ENCODE measurements around the gene AFG1L. TPM values are rescaled to one million over a fixed set of nuclear protein-coding genes. Genes with fewer than 3 reads are reported as not detected.

Gene AFG1L
- total RNA-seq, 1 experiment from 2014 or later: 7.9 TPM

DNA sequence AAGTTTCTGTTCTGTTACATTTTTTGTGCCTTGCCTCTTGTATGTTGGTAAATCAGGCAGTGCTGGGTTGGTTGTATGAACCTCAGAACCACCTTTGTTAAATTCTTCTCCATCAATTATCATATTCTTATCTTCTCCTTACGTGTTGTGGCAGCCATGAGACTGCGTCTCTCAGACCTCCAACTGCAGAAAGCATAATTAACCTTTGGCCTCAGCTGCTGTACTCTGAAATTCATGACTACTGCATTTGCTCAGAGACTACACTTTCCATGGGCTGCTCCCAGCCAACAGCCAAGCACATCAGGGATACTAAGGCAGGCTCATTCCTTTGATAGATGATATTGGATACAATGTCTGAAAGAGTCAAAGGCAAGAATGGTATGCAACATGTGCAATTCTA, 18.9 kb upstream of the AFG1L start (continued):
- TF ChIP-seq, protein P1, sequence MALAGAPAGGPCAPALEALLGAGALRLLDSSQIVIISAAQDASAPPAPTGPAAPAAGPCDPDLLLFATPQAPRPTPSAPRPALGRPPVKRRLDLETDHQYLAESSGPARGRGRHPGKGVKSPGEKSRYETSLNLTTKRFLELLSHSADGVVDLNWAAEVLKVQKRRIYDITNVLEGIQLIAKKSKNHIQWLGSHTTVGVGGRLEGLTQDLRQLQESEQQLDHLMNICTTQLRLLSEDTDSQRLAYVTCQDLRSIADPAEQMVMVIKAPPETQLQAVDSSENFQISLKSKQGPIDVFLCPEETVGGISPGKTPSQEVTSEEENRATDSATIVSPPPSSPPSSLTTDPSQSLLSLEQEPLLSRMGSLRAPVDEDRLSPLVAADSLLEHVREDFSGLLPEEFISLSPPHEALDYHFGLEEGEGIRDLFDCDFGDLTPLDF (CRISPR knock-in tag; IDR thresholded peaks at IDR 0.05): no peak
- TF ChIP-seq TP53 (CRISPR knock-in tag; IDR thresholded peaks at IDR 0.05): no peak

DNA sequence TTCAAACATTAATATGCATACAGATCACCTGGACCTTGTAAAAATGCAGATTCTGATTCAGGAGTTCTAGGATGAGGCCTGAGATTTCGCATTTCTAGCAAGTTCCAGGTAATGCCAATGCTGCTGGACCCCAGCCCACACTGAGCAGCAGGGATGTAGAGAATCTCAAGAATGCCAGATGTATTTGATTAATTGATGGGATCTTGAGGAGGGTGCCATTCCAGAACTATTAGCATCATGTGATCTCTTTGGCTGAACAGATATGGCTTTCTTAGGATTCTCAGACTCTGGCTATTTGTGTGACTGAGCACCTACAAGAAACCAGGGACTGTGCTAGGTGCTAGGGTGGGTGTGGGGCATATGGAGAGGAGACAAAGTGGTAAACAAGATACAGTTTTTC, 17.6 kb upstream of the AFG1L start:
- ChIA-PET POLR2A (no interaction called here), CTCF (no interaction called here)
- no peak overlapping the region for H3K4me3 Mint-ChIP-seq

More for the DNA sequence above, 17.6 kb upstream of the AFG1L start:
- ATAC-seq: no peak
- DNase-seq (ENCODE audit: low spot score): no peak
- no peak overlapping the region for H3K27ac Mint-ChIP-seq
- TF ChIP-seq, protein P2, sequence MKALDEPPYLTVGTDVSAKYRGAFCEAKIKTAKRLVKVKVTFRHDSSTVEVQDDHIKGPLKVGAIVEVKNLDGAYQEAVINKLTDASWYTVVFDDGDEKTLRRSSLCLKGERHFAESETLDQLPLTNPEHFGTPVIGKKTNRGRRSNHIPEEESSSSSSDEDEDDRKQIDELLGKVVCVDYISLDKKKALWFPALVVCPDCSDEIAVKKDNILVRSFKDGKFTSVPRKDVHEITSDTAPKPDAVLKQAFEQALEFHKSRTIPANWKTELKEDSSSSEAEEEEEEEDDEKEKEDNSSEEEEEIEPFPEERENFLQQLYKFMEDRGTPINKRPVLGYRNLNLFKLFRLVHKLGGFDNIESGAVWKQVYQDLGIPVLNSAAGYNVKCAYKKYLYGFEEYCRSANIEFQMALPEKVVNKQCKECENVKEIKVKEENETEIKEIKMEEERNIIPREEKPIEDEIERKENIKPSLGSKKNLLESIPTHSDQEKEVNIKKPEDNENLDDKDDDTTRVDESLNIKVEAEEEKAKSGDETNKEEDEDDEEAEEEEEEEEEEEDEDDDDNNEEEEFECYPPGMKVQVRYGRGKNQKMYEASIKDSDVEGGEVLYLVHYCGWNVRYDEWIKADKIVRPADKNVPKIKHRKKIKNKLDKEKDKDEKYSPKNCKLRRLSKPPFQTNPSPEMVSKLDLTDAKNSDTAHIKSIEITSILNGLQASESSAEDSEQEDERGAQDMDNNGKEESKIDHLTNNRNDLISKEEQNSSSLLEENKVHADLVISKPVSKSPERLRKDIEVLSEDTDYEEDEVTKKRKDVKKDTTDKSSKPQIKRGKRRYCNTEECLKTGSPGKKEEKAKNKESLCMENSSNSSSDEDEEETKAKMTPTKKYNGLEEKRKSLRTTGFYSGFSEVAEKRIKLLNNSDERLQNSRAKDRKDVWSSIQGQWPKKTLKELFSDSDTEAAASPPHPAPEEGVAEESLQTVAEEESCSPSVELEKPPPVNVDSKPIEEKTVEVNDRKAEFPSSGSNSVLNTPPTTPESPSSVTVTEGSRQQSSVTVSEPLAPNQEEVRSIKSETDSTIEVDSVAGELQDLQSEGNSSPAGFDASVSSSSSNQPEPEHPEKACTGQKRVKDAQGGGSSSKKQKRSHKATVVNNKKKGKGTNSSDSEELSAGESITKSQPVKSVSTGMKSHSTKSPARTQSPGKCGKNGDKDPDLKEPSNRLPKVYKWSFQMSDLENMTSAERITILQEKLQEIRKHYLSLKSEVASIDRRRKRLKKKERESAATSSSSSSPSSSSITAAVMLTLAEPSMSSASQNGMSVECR (CRISPR knock-in tag; IDR thresholded peaks at IDR 0.05; ENCODE audit: borderline replicate concordance): no peak
- TF ChIP-seq, protein P3, sequence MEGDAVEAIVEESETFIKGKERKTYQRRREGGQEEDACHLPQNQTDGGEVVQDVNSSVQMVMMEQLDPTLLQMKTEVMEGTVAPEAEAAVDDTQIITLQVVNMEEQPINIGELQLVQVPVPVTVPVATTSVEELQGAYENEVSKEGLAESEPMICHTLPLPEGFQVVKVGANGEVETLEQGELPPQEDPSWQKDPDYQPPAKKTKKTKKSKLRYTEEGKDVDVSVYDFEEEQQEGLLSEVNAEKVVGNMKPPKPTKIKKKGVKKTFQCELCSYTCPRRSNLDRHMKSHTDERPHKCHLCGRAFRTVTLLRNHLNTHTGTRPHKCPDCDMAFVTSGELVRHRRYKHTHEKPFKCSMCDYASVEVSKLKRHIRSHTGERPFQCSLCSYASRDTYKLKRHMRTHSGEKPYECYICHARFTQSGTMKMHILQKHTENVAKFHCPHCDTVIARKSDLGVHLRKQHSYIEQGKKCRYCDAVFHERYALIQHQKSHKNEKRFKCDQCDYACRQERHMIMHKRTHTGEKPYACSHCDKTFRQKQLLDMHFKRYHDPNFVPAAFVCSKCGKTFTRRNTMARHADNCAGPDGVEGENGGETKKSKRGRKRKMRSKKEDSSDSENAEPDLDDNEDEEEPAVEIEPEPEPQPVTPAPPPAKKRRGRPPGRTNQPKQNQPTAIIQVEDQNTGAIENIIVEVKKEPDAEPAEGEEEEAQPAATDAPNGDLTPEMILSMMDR (IDR thresholded peaks at IDR 0.05): no peak
- no peak for TF ChIP-seq ZNF396 (CRISPR knock-in tag; IDR thresholded peaks at IDR 0.05; ENCODE audit: borderline replicate concordance)
- TF ChIP-seq ZNF317 (CRISPR knock-in tag; IDR thresholded peaks at IDR 0.05; ENCODE audit: borderline replicate concordance, low read depth): no peak
- TF ChIP-seq GABPB1 (CRISPR knock-in tag; IDR thresholded peaks at IDR 0.05): no peak
- TF ChIP-seq, protein P4, sequence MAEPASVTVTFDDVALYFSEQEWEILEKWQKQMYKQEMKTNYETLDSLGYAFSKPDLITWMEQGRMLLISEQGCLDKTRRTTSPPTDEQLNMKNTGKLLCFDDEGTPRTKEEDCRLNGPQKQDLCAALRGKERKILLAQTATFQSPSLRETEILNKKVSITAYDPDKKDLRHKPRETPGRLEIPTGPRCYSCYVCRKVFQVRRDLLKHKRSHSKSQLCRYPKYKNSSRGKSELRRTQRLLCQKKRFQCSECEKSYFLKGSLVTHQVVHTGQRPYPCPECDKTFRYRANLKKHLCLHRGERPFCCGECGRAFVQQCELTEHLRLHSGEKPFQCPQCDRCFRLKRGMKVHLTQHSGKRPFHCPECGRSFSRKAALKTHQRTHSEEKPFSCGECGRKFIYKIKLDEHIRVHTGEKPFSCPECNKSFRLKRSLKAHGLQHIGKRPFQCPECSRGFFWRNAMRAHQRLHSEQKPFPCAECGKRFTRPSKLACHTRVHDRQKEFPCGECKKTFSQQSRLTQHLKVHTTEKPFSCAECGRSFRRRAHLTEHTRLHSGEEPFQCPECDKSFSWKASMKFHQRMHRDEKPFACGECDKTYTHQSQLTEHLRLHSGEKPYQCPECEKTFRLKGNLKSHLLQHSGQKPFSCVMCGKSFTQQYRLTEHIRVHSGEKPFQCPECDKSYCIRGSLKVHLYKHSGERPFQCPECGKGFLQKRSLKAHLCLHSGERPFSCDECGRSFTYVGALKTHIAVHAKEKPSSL (CRISPR knock-in tag; conservative IDR thresholded peaks at IDR 0.05): no peak
- TF ChIP-seq, protein P5, sequence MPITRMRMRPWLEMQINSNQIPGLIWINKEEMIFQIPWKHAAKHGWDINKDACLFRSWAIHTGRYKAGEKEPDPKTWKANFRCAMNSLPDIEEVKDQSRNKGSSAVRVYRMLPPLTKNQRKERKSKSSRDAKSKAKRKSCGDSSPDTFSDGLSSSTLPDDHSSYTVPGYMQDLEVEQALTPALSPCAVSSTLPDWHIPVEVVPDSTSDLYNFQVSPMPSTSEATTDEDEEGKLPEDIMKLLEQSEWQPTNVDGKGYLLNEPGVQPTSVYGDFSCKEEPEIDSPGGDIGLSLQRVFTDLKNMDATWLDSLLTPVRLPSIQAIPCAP (CRISPR knock-in tag; IDR thresholded peaks at IDR 0.05): no peak
- TF ChIP-seq ZNF671 (CRISPR knock-in tag; IDR thresholded peaks at IDR 0.05): no peak
- TF ChIP-seq, protein P6, sequence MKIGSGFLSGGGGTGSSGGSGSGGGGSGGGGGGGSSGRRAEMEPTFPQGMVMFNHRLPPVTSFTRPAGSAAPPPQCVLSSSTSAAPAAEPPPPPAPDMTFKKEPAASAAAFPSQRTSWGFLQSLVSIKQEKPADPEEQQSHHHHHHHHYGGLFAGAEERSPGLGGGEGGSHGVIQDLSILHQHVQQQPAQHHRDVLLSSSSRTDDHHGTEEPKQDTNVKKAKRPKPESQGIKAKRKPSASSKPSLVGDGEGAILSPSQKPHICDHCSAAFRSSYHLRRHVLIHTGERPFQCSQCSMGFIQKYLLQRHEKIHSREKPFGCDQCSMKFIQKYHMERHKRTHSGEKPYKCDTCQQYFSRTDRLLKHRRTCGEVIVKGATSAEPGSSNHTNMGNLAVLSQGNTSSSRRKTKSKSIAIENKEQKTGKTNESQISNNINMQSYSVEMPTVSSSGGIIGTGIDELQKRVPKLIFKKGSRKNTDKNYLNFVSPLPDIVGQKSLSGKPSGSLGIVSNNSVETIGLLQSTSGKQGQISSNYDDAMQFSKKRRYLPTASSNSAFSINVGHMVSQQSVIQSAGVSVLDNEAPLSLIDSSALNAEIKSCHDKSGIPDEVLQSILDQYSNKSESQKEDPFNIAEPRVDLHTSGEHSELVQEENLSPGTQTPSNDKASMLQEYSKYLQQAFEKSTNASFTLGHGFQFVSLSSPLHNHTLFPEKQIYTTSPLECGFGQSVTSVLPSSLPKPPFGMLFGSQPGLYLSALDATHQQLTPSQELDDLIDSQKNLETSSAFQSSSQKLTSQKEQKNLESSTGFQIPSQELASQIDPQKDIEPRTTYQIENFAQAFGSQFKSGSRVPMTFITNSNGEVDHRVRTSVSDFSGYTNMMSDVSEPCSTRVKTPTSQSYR (CRISPR knock-in tag; IDR thresholded peaks at IDR 0.05): no peak
- TF ChIP-seq, protein P1 (CRISPR knock-in tag; IDR thresholded peaks at IDR 0.05): no peak
- TF ChIP-seq SOX15 (CRISPR knock-in tag; IDR thresholded peaks at IDR 0.05): no peak
- no peak for TF ChIP-seq FOXP1 (CRISPR knock-in tag; IDR thresholded peaks at IDR 0.05; ENCODE audit: borderline replicate concordance)
- TF ChIP-seq, protein P7, sequence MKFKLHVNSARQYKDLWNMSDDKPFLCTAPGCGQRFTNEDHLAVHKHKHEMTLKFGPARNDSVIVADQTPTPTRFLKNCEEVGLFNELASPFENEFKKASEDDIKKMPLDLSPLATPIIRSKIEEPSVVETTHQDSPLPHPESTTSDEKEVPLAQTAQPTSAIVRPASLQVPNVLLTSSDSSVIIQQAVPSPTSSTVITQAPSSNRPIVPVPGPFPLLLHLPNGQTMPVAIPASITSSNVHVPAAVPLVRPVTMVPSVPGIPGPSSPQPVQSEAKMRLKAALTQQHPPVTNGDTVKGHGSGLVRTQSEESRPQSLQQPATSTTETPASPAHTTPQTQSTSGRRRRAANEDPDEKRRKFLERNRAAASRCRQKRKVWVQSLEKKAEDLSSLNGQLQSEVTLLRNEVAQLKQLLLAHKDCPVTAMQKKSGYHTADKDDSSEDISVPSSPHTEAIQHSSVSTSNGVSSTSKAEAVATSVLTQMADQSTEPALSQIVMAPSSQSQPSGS (CRISPR knock-in tag; IDR thresholded peaks at IDR 0.05; ENCODE audit: borderline replicate concordance, low read depth): no peak
- no peak for TF ChIP-seq ZNF416 (CRISPR knock-in tag; IDR thresholded peaks at IDR 0.05)
- no peak for TF ChIP-seq TEAD4 (CRISPR knock-in tag; IDR thresholded peaks at IDR 0.05)
- TF ChIP-seq NR2C2 (CRISPR knock-in tag; IDR thresholded peaks at IDR 0.05): no peak
- no peak for TF ChIP-seq ELF4 (CRISPR knock-in tag; IDR thresholded peaks at IDR 0.05; ENCODE audit: low read depth)
- peaks cover 11% of the 10 kb centered on the region for H3K4me1 Mint-ChIP-seq
- no peaks in the 10 kb centered on the region for H3K27me3 Mint-ChIP-seq (ENCODE audit: low read depth)
- no peaks in the 10 kb centered on the region for H3K9me3 Mint-ChIP-seq
- H3K36me3 Mint-ChIP-seq: no peaks in the 10 kb centered on the region
